IPS-NIHi11 (cell line): ENCODE results near the gene INTS6L.
"Not testable (repeated sequence)": the region's sequence is repeated elsewhere in the genome, so short reads cannot be mapped to it uniquely, and the experiment has no call there.

Experiments used
- DNase-seq: peaks from one replicate; pipeline ENCODE4 v3.0.0; 2012; ENCODE audit warnings: mixed read lengths, low spot score

The INTS6L gene

DNA sequence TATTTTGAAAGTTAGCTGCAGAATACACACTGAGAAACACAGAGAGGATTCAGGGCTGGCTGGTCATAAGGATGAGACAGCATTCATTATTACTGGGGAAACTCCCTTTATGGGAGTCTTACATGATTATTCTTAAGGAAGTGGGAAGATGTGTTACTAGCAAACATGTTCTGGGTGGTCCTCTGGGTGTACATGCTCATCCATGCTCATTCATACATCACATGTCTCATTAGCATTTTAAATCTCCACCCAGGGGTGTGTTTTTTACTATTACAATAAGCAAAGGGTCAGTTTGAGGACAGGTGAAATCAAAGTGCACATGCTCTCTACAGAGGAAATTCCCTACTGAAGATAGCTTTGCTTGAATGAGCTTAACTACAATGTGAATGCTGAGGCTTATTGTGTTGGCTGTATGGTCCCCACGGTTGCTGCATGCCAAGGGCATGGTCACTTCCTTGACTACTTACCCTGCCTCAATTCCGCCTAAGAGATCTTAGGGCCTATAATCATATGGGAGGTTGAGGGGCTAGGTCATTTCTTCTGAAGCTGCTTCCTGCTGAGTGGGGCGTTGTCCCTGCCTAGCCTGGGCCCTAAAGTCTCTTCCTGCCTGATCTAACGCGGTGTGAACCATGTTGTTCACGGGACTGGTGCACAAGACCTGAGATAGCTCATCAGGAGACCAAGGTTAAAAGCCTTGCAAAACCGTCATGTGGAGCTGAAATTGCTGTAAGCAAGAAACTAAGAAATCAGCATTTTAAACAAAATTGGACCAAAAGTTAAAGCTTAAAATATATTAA, 104.1 kb downstream of the INTS6L start:
- DNase-seq, result not testable (repeated sequence)

DNA sequence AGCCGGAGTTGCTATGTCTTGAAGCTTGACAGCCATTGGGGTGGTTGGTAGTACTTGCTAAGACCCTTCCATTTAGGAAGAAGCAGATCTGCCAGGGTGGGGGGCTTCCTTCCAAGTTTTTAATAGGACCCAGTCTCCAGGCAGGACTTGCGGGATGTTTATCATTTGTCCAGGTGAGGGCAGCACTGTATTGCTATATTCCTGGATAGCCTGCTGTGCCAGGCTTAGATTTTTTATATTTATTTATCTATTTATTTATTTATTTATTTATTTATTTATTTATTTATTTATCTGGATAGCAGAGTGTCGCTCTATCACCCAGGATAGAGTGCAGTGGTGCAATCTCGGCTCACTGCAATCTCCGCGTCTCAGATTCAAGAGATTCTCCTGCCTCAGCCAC, 105.5 kb downstream of the INTS6L start:
- DNase-seq, result peak; percentile 8

DNA sequence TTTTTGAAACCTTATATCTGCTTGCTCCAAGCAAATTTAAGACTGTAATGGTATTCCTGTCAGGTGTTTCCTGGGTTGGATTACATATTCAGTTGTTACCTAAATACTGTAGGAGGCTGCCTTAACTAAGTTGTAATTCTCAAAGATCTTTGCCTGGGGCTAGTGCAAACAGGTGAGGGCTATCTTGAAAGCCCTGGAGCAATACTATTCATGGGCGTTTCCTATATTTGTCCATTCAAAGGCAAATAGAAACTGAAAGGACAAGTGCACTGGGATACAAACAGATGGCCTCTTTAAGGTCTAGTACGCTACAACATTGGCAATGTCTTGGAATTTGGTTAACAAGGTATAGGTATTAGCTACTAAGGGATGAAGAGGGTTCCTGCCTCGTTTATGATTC, 108.9 kb downstream of the INTS6L start:
- no peak for DNase-seq
